ENCODE measurements around the gene ZNF593. TPM values are rescaled to one million over a fixed set of nuclear protein-coding genes. Genes with fewer than 3 reads are reported as not detected.

ZNF593 gene
- total RNA-seq, 1 donor from 2014 or later = 23.2 TPM

DNA sequence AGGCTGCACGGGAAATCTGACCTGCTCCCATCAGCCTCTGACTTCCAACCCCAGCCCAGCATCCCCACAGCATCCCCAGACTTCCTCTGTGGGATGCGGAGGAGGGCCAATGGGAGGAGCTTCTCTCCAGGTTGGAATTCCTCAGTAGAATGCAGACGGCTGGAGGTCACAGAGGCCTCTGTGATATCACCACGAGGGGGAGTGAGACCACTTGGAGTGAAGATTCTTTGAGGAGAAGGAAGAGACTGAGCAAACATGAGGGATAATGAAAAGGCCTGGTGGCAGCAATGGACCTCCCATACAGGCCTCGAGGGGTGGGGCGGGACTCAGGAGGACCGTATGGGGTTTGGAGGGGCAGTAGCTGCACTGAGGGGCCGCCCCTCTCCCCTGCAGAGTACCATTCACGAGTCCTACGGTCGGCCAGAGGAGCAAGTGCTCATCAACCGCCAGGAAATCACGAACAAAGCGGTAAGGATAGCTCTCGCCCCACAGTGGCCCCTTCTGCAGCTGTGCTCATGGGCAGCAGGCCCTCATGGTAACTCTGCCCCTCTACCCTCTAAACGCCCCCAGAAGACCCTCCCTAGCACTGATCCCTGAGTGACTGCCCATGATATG, 20.8 kb downstream of the ZNF593 start, which contains the start of gene CATSPER4:
Gene CATSPER4 (plus strand): TSS at position 230 of the 615 bp plus-strand sequence. CDS start 26 bp downstream, at position 256.
- intact Hi-C loops (cut with DNase I) = no loop called here

DNA sequence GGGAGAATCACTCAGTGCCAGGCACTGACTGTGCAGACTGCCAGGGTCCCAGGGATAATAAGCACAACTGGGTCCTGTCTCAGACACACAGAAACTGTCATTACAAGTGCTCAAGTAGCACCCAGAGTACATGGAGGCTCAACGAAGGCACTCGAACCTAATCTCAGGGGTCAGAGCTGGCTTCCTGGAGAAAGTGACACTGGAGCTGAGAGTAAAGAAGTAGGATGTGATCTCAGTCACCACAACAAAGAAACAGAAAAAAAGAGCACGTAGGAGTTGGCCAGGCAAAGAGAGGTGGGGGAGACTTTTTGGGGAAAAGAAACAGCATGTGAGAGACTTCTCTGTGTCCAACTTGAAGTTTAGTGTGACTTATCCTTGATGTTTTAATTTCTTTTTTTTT, 22.0 kb downstream of the ZNF593 start:
- intact Hi-C loops (cut with DNase I) = no loop called here
- no peak for DNase-seq (ENCODE audit: low spot score)

More for the DNA sequence above, 20.8 kb downstream of the ZNF593 start, which contains the start of gene CATSPER4:
- no peak for DNase-seq (ENCODE audit: low spot score)

DNA sequence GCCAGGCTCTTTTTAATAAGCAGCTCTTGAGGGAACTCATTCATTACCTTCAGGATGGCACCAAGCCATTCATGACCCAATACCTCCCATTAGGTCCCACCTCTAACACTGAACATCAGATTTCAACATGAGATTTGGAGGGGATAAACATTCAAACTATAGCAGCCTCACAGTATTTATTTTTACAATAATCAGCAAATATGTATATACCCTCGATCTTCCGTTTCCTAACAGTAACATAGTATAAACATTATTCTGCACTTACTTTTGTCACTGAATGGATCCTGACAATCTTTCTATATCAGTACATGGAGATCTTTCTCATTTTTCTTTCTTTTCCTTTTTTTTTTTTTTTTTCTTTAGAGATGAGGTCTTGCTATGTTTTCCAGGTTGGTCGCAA, 26.1 kb downstream of the ZNF593 start:
- DNase-seq (ENCODE audit: low spot score) = no peak
- intact Hi-C loops (cut with DNase I) = no loop called here

DNA sequence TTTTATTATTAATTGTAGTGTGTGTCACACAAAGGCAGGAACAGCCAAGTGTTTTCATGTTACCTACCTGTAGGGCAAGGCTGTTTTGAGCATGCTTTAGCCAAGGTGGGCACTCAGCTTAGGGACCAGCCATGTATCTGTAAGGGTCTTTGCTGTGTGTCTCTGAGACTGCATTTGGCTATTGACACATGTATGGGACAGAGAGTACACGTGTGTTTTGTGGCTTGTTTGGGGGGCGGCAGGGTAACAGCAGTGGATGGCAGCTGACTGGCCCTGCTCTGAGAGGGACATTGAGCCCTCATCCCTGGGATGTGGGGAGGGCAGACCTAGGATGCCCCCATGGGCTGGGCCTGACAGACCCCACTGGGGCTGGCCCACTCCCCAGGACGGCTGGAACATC, 27.6 kb downstream of the ZNF593 start:
- DNase-seq (ENCODE audit: low spot score) = no peak
- intact Hi-C loops (cut with DNase I) = no loop called here

DNA sequence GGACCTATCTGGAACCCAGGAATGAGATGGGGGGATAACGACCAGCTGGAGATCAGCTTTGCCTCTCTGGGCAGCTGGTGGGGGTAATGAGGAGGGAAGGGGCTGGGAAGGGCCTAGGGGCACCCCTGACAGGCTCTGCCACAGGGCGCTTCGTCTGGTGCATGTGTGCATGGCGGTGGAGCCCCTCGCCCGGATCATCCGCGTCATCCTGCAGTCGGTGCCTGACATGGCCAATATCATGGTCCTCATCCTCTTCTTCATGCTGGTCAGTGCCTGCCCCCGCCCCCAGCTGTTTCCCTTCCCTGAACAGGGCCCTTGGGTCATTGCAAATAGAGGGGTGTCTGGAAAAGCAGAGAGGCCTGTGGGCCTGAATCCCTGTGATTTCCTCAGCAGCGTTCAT, 28.1 kb downstream of the ZNF593 start:
- intact Hi-C loops (cut with DNase I) = no loop called here
- no peak for DNase-seq (ENCODE audit: low spot score)

DNA sequence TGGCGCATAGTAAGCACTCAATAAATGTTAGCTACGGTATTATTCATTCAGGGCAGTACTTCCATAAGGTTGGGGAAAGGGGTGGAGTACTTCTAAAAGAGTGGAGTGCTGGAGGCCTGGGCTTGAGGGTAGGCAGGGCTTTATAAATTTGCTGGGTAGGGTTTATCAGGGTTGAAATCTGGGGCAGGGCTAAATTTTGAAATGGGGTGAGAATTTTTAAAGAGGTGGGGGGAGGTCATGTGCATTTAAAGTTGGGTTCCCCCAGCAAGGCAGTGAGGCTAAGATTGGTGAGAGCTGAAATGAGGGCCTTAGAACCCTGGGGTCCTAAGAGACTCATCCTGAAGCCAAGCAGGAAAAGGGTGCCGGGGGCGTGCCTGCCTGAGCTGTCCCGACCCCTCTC, 30.7 kb downstream of the ZNF593 start:
- DNase-seq (ENCODE audit: low spot score) = no peak
- intact Hi-C loops (cut with DNase I) = no loop called here

DNA sequence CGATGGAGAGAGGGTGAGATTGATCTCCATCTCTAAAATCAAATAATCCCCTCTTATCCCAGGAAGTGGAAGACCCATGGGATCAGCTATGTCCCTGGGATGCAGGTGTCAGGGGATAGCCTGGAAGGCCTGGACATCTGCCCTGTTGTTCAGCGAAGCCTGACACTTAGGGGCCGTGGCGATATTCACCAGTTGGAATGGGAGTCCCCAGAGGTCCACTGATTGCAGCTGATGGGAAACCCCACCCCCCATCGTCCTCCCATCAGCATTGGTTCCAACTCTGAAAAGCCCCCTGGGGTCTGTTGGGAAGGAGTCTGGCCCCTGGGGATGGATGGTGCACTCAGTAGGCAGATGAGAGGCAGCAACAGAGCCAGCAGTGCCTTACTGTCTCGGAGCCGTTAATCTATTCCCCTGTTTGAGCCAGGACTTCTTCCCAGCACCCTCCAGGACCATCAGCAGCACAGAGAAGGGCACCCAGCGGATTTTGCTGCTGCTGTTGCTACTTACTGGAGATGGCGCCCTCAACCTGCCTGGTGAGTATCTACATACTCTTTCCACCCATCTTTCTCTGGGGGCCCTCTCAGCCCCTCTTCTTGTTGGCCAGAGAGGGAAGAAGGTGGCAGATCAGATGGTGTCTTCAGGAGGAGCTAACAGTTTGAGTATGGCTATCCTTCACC, 34.1 kb downstream of the ZNF593 start:
- no peak for DNase-seq (ENCODE audit: low spot score)
- intact Hi-C loops (cut with DNase I) = no loop called here

DNA sequence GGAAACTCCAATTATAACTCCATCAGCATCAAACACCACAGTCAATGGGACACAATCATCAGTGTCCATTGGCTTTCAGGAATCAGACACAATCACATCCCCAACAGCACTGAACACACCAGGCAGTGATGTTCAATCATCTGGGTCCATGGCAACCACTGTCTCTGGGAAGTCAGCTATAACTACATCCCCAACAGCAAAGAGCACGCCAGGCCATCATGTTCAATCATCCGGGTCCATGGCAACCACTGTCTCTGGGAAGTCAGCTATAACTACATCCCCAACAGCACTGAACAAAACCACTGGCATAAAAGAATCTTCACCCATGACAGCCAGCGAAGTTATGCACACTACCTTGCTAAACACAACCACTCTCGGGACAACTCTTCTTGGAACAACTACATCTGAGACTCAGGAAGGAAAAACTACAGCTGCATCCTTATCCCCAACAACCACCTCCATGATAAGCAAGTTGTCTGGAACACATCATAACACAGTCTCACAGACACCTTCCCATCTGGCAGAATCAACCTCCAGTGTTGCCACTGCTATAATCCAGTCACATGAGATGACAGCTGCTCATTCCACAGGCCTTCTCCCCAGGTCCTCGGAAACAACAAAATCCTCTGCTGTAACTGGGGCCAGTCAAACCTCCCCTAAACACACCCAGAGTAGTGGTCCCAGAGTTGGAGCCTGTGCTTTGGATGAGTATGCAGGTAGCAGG, 40.6 kb downstream of the ZNF593 start:
- intact Hi-C loops (cut with DNase I) = no loop called here
- DNase-seq (ENCODE audit: low spot score) = no peak

DNA sequence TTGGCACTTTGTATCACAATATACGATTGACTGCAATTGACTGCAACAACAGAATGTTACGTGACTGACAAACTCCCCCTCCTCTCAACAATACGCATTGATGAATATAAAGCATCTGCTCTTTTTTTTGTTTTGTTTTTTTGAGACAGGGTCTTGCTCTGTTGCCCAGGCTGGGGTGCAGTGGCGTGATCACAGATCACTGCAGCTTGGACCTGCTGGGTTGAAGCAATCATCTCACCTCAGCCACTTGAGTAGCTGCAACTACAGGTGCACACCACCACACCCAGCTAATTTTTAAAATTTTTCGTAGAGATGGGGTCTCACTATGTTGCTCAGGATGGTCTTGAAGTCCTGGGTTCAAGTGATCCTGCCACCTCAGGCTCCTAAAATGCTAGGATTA, 43.0 kb downstream of the ZNF593 start:
- no peak for DNase-seq (ENCODE audit: low spot score)
- intact Hi-C loops (cut with DNase I) = no loop called here

DNA sequence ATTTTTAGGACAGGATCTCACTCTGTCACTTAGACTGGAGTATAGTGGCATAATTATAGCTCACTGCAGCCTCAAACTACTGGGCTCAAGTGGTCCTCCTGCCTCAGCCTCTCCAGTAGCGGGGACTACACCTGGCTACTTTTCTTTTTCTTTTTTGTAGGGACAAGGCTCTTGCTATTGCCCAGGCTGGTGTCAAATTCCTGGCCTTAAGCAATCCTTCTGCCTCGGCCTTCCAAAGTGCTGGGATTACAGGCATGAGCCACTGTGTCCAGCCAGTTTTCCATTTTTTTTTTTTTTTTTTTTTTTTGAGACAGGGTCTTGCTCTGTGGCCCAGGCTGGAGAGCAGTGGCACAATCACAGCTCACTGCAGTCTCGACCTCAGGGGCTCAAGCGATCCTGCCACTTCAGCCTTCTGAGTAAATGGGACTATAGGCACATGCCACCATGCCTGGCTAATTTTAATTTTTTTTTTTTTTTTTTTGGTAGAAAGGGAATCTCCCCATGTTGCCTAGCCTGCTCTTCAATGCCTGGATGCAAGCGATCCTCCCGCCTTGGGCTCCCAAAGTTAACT, 43.7 kb downstream of the ZNF593 start:
- no peak for DNase-seq (ENCODE audit: low spot score)
- intact Hi-C loops (cut with DNase I) = no loop called here

DNA sequence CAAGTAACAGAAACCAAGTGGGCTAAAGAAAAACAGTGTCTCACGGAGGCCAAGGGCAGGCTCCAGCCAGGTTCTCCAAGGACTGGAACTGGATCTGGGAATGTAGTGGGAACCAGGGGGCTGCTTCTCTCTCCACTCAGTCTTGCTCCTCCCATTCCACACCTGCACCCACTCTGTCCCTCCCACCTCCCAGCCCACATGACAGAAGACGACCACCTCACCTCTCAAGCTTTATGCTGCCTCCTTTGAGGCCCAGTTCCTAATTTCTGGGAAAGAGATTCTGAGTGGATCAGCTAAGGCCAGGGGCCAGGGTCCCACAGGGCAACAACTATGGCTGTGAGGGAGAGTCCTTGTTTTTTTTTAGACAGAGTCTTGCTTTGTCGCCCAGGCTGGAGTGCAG, 45.5 kb downstream of the ZNF593 start:
- intact Hi-C loops (cut with DNase I) = no loop called here
- no peak for DNase-seq (ENCODE audit: low spot score)

DNA sequence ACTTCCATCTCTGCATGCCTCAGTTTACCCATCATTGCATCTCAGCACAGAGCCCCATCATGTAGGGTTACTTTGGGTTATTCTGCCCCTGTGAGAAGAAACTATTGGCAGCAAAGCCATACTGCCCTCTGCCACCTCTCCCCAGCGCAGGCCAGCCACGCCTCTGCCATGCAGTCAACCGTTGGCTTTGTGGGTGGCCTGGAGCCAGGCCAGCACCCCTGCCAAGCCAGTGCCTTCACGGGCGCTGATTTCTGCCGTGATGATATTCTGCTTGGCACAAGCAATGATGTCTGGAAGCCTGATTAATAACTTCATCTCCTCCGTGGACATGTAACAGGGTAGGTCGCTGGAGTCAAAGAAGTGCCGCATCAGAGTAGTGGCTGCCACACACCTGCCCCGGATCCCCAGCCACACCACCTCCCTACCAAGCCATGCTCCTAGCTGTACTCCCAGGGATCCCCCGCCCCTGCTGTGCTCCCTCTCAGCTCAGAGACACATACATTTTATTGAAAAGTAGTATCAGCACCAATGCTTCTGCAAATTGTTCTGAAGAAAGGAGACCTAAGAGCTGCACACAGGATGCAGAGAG, 49.3 kb downstream of the ZNF593 start:
- intact Hi-C loops (cut with DNase I) = no loop called here
- DNase-seq (ENCODE audit: low spot score) = no peak

Other genes starting within 250 kb of the ZNF593 start
- gene PAFAH2, start 171.8 kb upstream of the ZNF593 start, total RNA-seq = 18.5 TPM
- 9.2 TPM for gene EXTL1, start 148.1 kb upstream of the ZNF593 start, total RNA-seq
- gene SLC30A2, start 123.8 kb upstream of the ZNF593 start, total RNA-seq = 5.0 TPM
- gene TRIM63, start 102.3 kb upstream of the ZNF593 start, total RNA-seq = 123 TPM
- gene PDIK1L, start 58.1 kb upstream of the ZNF593 start, total RNA-seq = 3.5 TPM
- 3.8 TPM for gene FAM110D, start 10.8 kb upstream of the ZNF593 start, total RNA-seq
- gene C1orf232, start 945 bp upstream of the ZNF593 start, total RNA-seq = not detected
- gene ZNF593OS, start 1.9 kb downstream of the ZNF593 start, total RNA-seq = not detected
- gene CNKSR1, start 7.6 kb downstream of the ZNF593 start, total RNA-seq = 2.9 TPM
- not detected for gene CATSPER4, start 20.7 kb downstream of the ZNF593 start, total RNA-seq
- gene CEP85, start 64.3 kb downstream of the ZNF593 start, total RNA-seq = 25.8 TPM
- gene SH3BGRL3, start 110.2 kb downstream of the ZNF593 start, total RNA-seq = 55.0 TPM
- 8.3 TPM for gene UBXN11, start 136.7 kb downstream of the ZNF593 start, total RNA-seq
- 4.6 TPM for gene CD52, start 148.1 kb downstream of the ZNF593 start, total RNA-seq
- not detected for gene CRYBG2, start 184.2 kb downstream of the ZNF593 start, total RNA-seq
- gene ZNF683, start 202.8 kb downstream of the ZNF593 start, total RNA-seq = not detected
- gene LIN28A, start 240.9 kb downstream of the ZNF593 start, total RNA-seq = not detected